ENCODE measurements around the gene USP15.

The USP15 gene

GRCh38 chr12:62301080-62301798 lies 41.0 kb downstream of the USP15 start:
- no peak for TF ChIP-seq CTCF (IDR thresholded peaks at IDR 0.05; ENCODE audit: insufficient read depth, missing control alignments)
- FAIRE-seq = no peak
- DNase-seq (ENCODE audit: insufficient read length, low spot score) = no peak

- no peak for TF ChIP-seq CTCF (IDR thresholded peaks at IDR 0.05; ENCODE audit: insufficient read depth, missing control alignments)
- FAIRE-seq (no peak), DNase-seq (ENCODE audit: insufficient read length, low spot score) (no peak)
Measured at GRCh38 chr12:62301799-62302133, 41.6 kb downstream of the USP15 start.

- TF ChIP-seq CTCF (IDR thresholded peaks at IDR 0.05; ENCODE audit: insufficient read depth, missing control alignments) = no peak
- DNase-seq (ENCODE audit: insufficient read length, low spot score) = no peak
- FAIRE-seq = no peak
Measured at GRCh38 chr12:62304560-62304959, 44.4 kb downstream of the USP15 start.

- no peak for TF ChIP-seq CTCF (IDR thresholded peaks at IDR 0.05; ENCODE audit: insufficient read depth, missing control alignments)
- no peak for DNase-seq (ENCODE audit: insufficient read length, low spot score)
- FAIRE-seq = no peak
Measured at GRCh38 chr12:62305778-62306177, 45.6 kb downstream of the USP15 start.

GRCh38 chr12:62306569-62307530 lies 46.6 kb downstream of the USP15 start:
- DNase-seq (ENCODE audit: insufficient read length, low spot score) (no peak), FAIRE-seq (no peak)
- no peak for TF ChIP-seq CTCF (IDR thresholded peaks at IDR 0.05; ENCODE audit: insufficient read depth, missing control alignments)

- DNase-seq (ENCODE audit: insufficient read length, low spot score) (no peak), FAIRE-seq (no peak)
- no peak for TF ChIP-seq CTCF (IDR thresholded peaks at IDR 0.05; ENCODE audit: insufficient read depth, missing control alignments)
Measured at GRCh38 chr12:62308201-62308600, 48.0 kb downstream of the USP15 start.

Data from D721Med (cell line).